SK-N-SH (cell line): ENCODE data around the gene PPP2R1A.

ENCODE experiments used
- CTCF ChIP-seq: fragments of 200-600 bp; sonication (generic); IDR thresholded peaks from 2 replicates; pipeline ENCODE4 v1.6.1; 2017; ENCODE audit warnings: antibody characterized with exemption, mild to moderate bottlenecking, moderate library complexity
- EP300 ChIP-seq, 2 experiments: IDR thresholded peaks; 2 replicates each; pipeline versions ENCODE4 v1.4.0 to v1.6.1; 2012; ENCODE audit warnings: borderline replicate concordance in 1 of 2, low read depth in 1 of 2, low read length in 1 of 2
- EZH2phosphoT487 ChIP-seq: fragments of 200-600 bp; sonication (generic); IDR thresholded peaks from 2 replicates; pipeline ENCODE4 v1.6.1; 2017; ENCODE audit warnings: low read depth, mixed run types, mild to moderate bottlenecking, antibody characterized with exemption, moderate library complexity, borderline replicate concordance
- FOXJ3 ChIP-seq: sonication (generic); formaldehyde crosslinking; IDR thresholded peaks from 2 replicates; pipeline ENCODE4 v1.5.1; 2020; ENCODE audit warnings: mild to moderate bottlenecking, missing genetic modification reagents
- FOXM1 ChIP-seq: IDR thresholded peaks from 2 replicates; pipeline ENCODE4 v1.4.0; 2012; ENCODE audit warnings: low read depth, mild to moderate bottlenecking
- MAX ChIP-seq: IDR thresholded peaks from 2 replicates; pipeline ENCODE4 v1.4.0; 2012; ENCODE audit warnings: low read depth
- MEF2A ChIP-seq: IDR thresholded peaks from 2 replicates; pipeline ENCODE4 v1.4.0; 2012; ENCODE audit warnings: low read depth, borderline replicate concordance
- POLR2AphosphoS5 ChIP-seq: IDR thresholded peaks from 2 replicates; pipeline ENCODE4 v1.6.1; 2012; ENCODE audit warnings: low read depth, low read length
- SMC3 ChIP-seq: IDR thresholded peaks from 2 replicates; pipeline ENCODE4 v1.6.1; 2012; ENCODE audit warnings: low read depth, low read length, improper control_type of control experiment
- TAF1 ChIP-seq: IDR thresholded peaks from 2 replicates; pipeline ENCODE4 v1.6.1; 2012; ENCODE audit warnings: low read depth, mild to moderate bottlenecking, low read length, moderate library complexity, borderline replicate concordance
- TCF12 ChIP-seq: IDR thresholded peaks from 2 replicates; pipeline ENCODE4 v1.4.0; 2012
- TEAD4 ChIP-seq: IDR thresholded peaks from 2 replicates; pipeline ENCODE4 v1.4.0; 2012; ENCODE audit warnings: mild to moderate bottlenecking, borderline replicate concordance; ENCODE audit not compliant: insufficient read depth
- USF2 ChIP-seq: fragments of 150-350 bp; IDR thresholded peaks from 2 replicates; pipeline ENCODE4 v1.6.1; 2017; ENCODE audit warnings: antibody characterized with exemption, low read length, low read depth, borderline replicate concordance
- YY1 ChIP-seq: IDR thresholded peaks from 2 replicates; pipeline ENCODE4 v1.4.0; 2012; ENCODE audit warnings: low read depth, mild to moderate bottlenecking

- TF ChIP-seq CTCF (no peak), SMC3 (no peak), EP300 (IDR thresholded peaks at IDR 0.05; ENCODE audit: borderline replicate concordance in 1 of 2, low read depth in 1 of 2, low read length in 1 of 2) (no peak), TCF12 (no peak), TEAD4 (no peak), TAF1 (no peak), POLR2AphosphoS5 (no peak), FOXM1 (no peak), EZH2phosphoT487 (no peak), MAX (no peak), MEF2A (no peak), YY1 (no peak), USF2 (no peak), FOXJ3 (CRISPR knock-in tag) (no peak)
Measured at GRCh38 chr19:52141203-52141602, 48.6 kb upstream of the PPP2R1A start.
